Esophagus squamous epithelium (tissue), 5 donors: ENCODE data around the gene KCNG2. TPM values are rescaled to one million over a fixed set of nuclear protein-coding genes. Genes with fewer than 3 reads are reported as not detected.

Source experiments
- DNase-seq: peaks from one replicate; lab custom pipeline; 2025; lab: John Stamatoyannopoulos, UW
- H3K27ac ChIP-seq, 4 donors: fragments of 200-600 bp; sonication (generic); one replicate each; pipeline ENCODE4 v1.5.1; 2016 to 2019; ENCODE audit warnings: mild to moderate bottlenecking in 1 of 4
- H3K27me3 ChIP-seq, 4 donors: fragments of 200-600 bp; sonication (generic); 1 replicate in 3 of 4; 2 replicates in 1 of 4; pipeline versions ENCODE4 v1.5.1 to v1.6.0; 2017 to 2021; ENCODE audit warnings: antibody characterized with exemption in 1 of 4
- H3K36me3 ChIP-seq, 3 donors: fragments of 200-600 bp; sonication (generic); one replicate each; pipeline ENCODE4 v1.5.1; 2016 to 2019
- H3K4me1 ChIP-seq, 3 donors: fragments of 200-600 bp; sonication (generic); one replicate each; pipeline ENCODE4 v1.5.1; 2017 to 2019
- H3K4me3 ChIP-seq, 4 donors: fragments of 200-600 bp; sonication (generic); 1 replicate in 3 of 4; 2 replicates in 1 of 4; pipeline ENCODE4 v1.5.1; 2016 to 2019; ENCODE audit warnings: mild to moderate bottlenecking in 2 of 4, moderate library complexity in 1 of 4
- H3K9me3 ChIP-seq, 3 donors: fragments of 200-600 bp; sonication (generic); one replicate each; pipeline ENCODE4 v1.5.1; 2016 to 2019
- CTCF ChIP-seq, 6 experiments: fragments of 450-650 bp in 4 of 6; fragments of 200-600 bp in 2 of 6; sonication (generic) in 2 of 6; IDR thresholded peaks; one replicate each; pipeline ENCODE4 v1.5.1; 2016 to 2019; ENCODE audit warnings: antibody characterized with exemption in 6 of 6, mild to moderate bottlenecking in 4 of 6, moderate library complexity in 4 of 6
- POLR2A ChIP-seq, 4 donors: fragments of 450-650 bp; IDR thresholded peaks; one replicate each; pipeline ENCODE4 v1.6.1; 2017; ENCODE audit warnings: antibody characterized with exemption in 4 of 4, mild to moderate bottlenecking in 4 of 4, moderate library complexity in 3 of 4
- WGBS, 2 donors: methylation state at CpG; one replicate each; pipeline ENCODE4 v1.1.5; 2018; 5-methylcytosine and 5-hydroxymethylcytosine counted together
- intact Hi-C: fragments of 100-400 bp; cut with DNase I; formaldehyde crosslinking; loops from one replicate; pipeline ENCODE4 v1.15.0; 2022
- total RNA-seq, 4 donors: library from RNA; depleted of rRNA; stranded (reverse); fragments of >200 nt; gene quantifications; one replicate each; pipeline ENCODE4 v1.1.0, GENCODE V29; 2016
- donor health status: DM: yes; HTN: yes; CAD: no.

KCNG2 gene
- total RNA-seq, 4 donors from 2014 or later, result 0.19 TPM; not detected in 3

- Histone ChIP-seq H3K9me3 (no peaks in the 10 kb centered on the region), H3K4me1 (peaks cover 0 to 22% (median 5%) of the 10 kb centered on the region in 3 donors), H3K36me3 (no peaks in the 10 kb centered on the region), H3K4me3 (no peak overlapping the region), H3K27me3 (peaks cover 0 to 42% (median 0%) of the 10 kb centered on the region in 4 donors), H3K27ac (no peak overlapping the region)
- WGBS, 2 donors, result 67 to 73% methylated on average over 9 to 15 of the region's 17 CpGs
- TF ChIP-seq POLR2A (IDR thresholded peaks at IDR 0.05) (no peak), CTCF (IDR thresholded peaks at IDR 0.05) (no peak)
- intact Hi-C loops, result no loop called here
- no peak for DNase-seq
Measured at GRCh38 chr18:79855147-79855933, 57.6 kb downstream of the KCNG2 start.

GRCh38 chr18:79856119-79857007 is 58.6 kb downstream of the KCNG2 start:
- Histone ChIP-seq H3K27me3 (peaks cover 0 to 45% (median 0%) of the 10 kb centered on the region in 4 donors), H3K9me3 (no peaks in the 10 kb centered on the region), H3K27ac (no peak overlapping the region), H3K4me3 (no peak overlapping the region), H3K36me3 (no peaks in the 10 kb centered on the region), H3K4me1 (peaks cover 0 to 22% (median 5%) of the 10 kb centered on the region in 3 donors)
- WGBS, 2 donors, result 23 to 36% methylated on average over 17 of the region's 26 CpGs
- TF ChIP-seq CTCF (IDR thresholded peaks at IDR 0.05), result no peak
- no peak for TF ChIP-seq POLR2A (IDR thresholded peaks at IDR 0.05)
- no peak for DNase-seq
- intact Hi-C loops, result no loop called here

- Histone ChIP-seq H3K4me1 (peaks cover 0 to 22% (median 5%) of the 10 kb centered on the region in 3 donors), H3K9me3 (no peaks in the 10 kb centered on the region), H3K27me3 (peaks cover 0 to 52% (median 0%) of the 10 kb centered on the region in 4 donors), H3K36me3 (no peaks in the 10 kb centered on the region), H3K27ac (no peak overlapping the region), H3K4me3 (no peak overlapping the region)
- TF ChIP-seq POLR2A (IDR thresholded peaks at IDR 0.05) (no peak), CTCF (IDR thresholded peaks at IDR 0.05) (no peak)
- intact Hi-C loops, result no loop called here
- 37 to 42% methylated on average over 12 of the region's 14 CpGs for WGBS, 2 donors
- no peak for DNase-seq
Measured at GRCh38 chr18:79857082-79857671, 59.4 kb downstream of the KCNG2 start.

GRCh38 chr18:79859314-79859713 is 61.6 kb downstream of the KCNG2 start:
- WGBS, 2 donors, result 81 to 82% methylated on average over 7 of the region's 7 CpGs
- H3K4me3 ChIP-seq, result no peak overlapping the region
- H3K36me3 ChIP-seq, result no peaks in the 10 kb centered on the region
- no peaks in the 10 kb centered on the region for H3K9me3 ChIP-seq
- DNase-seq, result no peak
- peaks cover 0 to 22% (median 5%) of the 10 kb centered on the region in 3 donors for H3K4me1 ChIP-seq
- intact Hi-C loops, result no loop called here
- H3K27me3 ChIP-seq, result peaks cover 0 to 65% (median 0%) of the 10 kb centered on the region in 4 donors
- H3K27ac ChIP-seq, result no peak overlapping the region
- no peak for TF ChIP-seq CTCF (IDR thresholded peaks at IDR 0.05)
- TF ChIP-seq POLR2A (IDR thresholded peaks at IDR 0.05), result no peak
